Measurements from ENCODE around the gene SNX17. TPM values are rescaled to one million over a fixed set of nuclear protein-coding genes. Genes with fewer than 3 reads are reported as not detected.

Gene SNX17
- total and polyA plus RNA-seq, 2 of the 13 experiments (the other 11 are each of a cell fraction or from before 2014, with no cell fraction given), result 75.0 to 109 TPM

DNA sequence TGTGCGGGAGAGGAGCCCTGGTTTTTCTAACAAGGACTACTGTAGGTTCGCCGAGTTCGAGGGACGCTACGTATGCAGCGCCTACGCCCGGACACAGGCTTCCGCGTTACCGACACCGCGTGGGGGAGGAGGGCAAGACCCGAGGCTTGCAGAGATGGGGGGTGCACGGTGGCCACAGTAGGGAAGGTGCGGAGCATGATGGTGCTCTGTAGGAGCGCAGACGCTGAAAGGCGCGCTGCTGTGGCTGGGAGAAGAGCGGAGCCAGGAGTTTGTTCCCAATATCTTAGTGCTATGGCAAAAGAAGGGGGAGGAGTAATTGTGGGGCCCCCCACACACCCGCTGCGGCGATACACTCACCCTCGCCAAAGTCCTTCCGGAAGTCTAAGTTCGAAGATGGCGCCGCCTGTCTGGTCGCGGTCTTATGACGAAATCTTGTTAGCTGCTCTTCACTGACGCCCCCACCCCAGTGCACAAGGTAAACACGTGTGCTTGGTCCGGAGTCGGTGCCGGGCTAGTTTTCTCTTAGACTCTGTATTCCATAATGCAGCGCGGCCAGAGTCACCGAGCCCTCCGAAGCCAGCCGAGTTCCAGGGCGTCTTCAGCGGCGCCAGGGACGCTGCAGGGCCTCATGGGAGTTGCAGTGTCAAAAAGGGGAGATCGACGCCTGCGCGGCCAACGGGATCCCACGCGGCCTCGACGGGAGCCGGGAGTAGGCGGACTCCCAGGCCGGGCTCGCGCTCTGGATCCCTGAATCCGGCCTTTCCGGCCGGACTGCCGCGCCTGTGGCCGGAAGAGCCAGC is 13.8 kb upstream of the SNX17 start, which contains the start of gene GTF3C2 (continued):
- TF ChIP-seq, protein P1, sequence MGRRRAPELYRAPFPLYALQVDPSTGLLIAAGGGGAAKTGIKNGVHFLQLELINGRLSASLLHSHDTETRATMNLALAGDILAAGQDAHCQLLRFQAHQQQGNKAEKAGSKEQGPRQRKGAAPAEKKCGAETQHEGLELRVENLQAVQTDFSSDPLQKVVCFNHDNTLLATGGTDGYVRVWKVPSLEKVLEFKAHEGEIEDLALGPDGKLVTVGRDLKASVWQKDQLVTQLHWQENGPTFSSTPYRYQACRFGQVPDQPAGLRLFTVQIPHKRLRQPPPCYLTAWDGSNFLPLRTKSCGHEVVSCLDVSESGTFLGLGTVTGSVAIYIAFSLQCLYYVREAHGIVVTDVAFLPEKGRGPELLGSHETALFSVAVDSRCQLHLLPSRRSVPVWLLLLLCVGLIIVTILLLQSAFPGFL (CRISPR knock-in tag; IDR thresholded peaks at IDR 0.05), result no peak
- TF ChIP-seq, protein P2, sequence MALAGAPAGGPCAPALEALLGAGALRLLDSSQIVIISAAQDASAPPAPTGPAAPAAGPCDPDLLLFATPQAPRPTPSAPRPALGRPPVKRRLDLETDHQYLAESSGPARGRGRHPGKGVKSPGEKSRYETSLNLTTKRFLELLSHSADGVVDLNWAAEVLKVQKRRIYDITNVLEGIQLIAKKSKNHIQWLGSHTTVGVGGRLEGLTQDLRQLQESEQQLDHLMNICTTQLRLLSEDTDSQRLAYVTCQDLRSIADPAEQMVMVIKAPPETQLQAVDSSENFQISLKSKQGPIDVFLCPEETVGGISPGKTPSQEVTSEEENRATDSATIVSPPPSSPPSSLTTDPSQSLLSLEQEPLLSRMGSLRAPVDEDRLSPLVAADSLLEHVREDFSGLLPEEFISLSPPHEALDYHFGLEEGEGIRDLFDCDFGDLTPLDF (CRISPR knock-in tag; IDR thresholded peaks at IDR 0.05), result peak; percentile 63
- peak; percentile 29; the same call in 1 of the 2 replicates for TF ChIP-seq ZBTB1 (CRISPR knock-in tag; IDR thresholded peaks at IDR 0.05; ENCODE audit: borderline replicate concordance)
- TF ChIP-seq, protein P3, sequence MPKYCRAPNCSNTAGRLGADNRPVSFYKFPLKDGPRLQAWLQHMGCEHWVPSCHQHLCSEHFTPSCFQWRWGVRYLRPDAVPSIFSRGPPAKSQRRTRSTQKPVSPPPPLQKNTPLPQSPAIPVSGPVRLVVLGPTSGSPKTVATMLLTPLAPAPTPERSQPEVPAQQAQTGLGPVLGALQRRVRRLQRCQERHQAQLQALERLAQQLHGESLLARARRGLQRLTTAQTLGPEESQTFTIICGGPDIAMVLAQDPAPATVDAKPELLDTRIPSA (CRISPR knock-in tag; IDR thresholded peaks at IDR 0.05; ENCODE audit: borderline replicate concordance), result peak; percentile 91
- no peak for TF ChIP-seq FLYWCH1 (CRISPR knock-in tag; IDR thresholded peaks at IDR 0.05)
- TF ChIP-seq ZFP37 (CRISPR knock-in tag; IDR thresholded peaks at IDR 0.05; ENCODE audit: borderline replicate concordance), result no peak; the same call in 1 of the 2 replicates
- peak; percentile 99 for TF ChIP-seq FOXK1 (CRISPR knock-in tag; IDR thresholded peaks at IDR 0.05; ENCODE audit: borderline replicate concordance, low read depth)
- TF ChIP-seq BHLHE40 (IDR thresholded peaks at IDR 0.05; ENCODE audit: low read length), result peak; percentile 36
- TF ChIP-seq, protein P4, sequence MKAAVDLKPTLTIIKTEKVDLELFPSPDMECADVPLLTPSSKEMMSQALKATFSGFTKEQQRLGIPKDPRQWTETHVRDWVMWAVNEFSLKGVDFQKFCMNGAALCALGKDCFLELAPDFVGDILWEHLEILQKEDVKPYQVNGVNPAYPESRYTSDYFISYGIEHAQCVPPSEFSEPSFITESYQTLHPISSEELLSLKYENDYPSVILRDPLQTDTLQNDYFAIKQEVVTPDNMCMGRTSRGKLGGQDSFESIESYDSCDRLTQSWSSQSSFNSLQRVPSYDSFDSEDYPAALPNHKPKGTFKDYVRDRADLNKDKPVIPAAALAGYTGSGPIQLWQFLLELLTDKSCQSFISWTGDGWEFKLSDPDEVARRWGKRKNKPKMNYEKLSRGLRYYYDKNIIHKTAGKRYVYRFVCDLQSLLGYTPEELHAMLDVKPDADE (CRISPR knock-in tag; IDR thresholded peaks at IDR 0.05), result no peak; the same call in 1 of the 2 replicates
- peak; percentile 77; the same call in 1 of the 2 replicates for TF ChIP-seq SAFB2 (CRISPR knock-in tag; IDR thresholded peaks at IDR 0.05; ENCODE audit: borderline replicate concordance, low read depth)
- TF ChIP-seq, protein P5, sequence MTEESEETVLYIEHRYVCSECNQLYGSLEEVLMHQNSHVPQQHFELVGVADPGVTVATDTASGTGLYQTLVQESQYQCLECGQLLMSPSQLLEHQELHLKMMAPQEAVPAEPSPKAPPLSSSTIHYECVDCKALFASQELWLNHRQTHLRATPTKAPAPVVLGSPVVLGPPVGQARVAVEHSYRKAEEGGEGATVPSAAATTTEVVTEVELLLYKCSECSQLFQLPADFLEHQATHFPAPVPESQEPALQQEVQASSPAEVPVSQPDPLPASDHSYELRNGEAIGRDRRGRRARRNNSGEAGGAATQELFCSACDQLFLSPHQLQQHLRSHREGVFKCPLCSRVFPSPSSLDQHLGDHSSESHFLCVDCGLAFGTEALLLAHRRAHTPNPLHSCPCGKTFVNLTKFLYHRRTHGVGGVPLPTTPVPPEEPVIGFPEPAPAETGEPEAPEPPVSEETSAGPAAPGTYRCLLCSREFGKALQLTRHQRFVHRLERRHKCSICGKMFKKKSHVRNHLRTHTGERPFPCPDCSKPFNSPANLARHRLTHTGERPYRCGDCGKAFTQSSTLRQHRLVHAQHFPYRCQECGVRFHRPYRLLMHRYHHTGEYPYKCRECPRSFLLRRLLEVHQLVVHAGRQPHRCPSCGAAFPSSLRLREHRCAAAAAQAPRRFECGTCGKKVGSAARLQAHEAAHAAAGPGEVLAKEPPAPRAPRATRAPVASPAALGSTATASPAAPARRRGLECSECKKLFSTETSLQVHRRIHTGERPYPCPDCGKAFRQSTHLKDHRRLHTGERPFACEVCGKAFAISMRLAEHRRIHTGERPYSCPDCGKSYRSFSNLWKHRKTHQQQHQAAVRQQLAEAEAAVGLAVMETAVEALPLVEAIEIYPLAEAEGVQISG (CRISPR knock-in tag; IDR thresholded peaks at IDR 0.05), result peak; percentile 91
- TF ChIP-seq SMAD1 (CRISPR knock-in tag; IDR thresholded peaks at IDR 0.05; ENCODE audit: borderline replicate concordance, low read depth), result no peak
- TF ChIP-seq EHMT2 (IDR thresholded peaks at IDR 0.05; ENCODE audit: borderline replicate concordance, low read depth, low read length), result no peak
- no peak for TF ChIP-seq ZNF660 (CRISPR knock-in tag; IDR thresholded peaks at IDR 0.05; ENCODE audit: borderline replicate concordance, low read depth)
- no peak for TF ChIP-seq ZNF20 (CRISPR knock-in tag; IDR thresholded peaks at IDR 0.05)
- 0 out of 2 replicates have a peak, but pooled peaks have one; percentile 55 for TF ChIP-seq ZFP82 (CRISPR knock-in tag; IDR thresholded peaks at IDR 0.05; ENCODE audit: borderline replicate concordance)
- peak; percentile 75 for TF ChIP-seq ZNF678 (CRISPR knock-in tag; IDR thresholded peaks at IDR 0.05)
- peak; percentile 85 for TF ChIP-seq YEATS4 (CRISPR knock-in tag; IDR thresholded peaks at IDR 0.05; ENCODE audit: borderline replicate concordance)
- TF ChIP-seq ZNF713 (CRISPR knock-in tag; IDR thresholded peaks at IDR 0.05), result 0 out of 2 replicates have a peak, but pooled peaks have one; percentile 90
- TF ChIP-seq, protein P6, sequence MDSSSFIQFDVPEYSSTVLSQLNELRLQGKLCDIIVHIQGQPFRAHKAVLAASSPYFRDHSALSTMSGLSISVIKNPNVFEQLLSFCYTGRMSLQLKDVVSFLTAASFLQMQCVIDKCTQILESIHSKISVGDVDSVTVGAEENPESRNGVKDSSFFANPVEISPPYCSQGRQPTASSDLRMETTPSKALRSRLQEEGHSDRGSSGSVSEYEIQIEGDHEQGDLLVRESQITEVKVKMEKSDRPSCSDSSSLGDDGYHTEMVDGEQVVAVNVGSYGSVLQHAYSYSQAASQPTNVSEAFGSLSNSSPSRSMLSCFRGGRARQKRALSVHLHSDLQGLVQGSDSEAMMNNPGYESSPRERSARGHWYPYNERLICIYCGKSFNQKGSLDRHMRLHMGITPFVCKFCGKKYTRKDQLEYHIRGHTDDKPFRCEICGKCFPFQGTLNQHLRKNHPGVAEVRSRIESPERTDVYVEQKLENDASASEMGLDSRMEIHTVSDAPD (CRISPR knock-in tag; IDR thresholded peaks at IDR 0.05), result no peak; the same call in none of the 2 replicates

Data from HepG2 (cell line).